ENCODE results near the gene RNF4. TPM values are rescaled to one million over a fixed set of nuclear protein-coding genes. Genes with fewer than 3 reads are reported as not detected.

Gene RNF4
- total RNA-seq, 1 donor from 2014 or later, result 56.3 TPM

DNA sequence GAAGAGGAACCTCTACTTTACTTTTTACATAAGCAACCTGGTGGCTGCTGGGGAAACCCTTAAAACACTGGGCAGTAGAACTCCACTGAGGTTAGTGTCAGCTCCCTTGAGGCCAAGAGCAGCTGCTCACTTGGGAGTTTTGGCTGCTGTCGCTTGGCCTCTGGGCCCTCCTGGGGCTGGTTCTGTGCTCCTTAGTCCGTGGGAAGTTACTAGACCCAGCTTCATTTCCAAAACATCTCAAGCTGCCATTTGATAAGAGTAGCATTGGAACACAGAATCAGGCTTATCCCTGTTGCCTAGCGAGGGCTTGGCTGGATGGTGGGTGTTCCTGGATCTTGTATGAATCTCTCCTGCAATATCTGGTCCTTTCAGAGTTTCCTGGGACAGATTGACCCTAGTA, 26.1 kb downstream of the RNF4 start:
- Mint-ChIP-seq H3K27ac (ENCODE audit: unreplicated experiment) (peak overlapping the region; percentile 72), H3K4me3 (ENCODE audit: unreplicated experiment) (no peak overlapping the region), H3K36me3 (ENCODE audit: low read depth) (peaks cover 29% of the 10 kb centered on the region), H3K4me1 (ENCODE audit: low read depth) (peaks cover 28% of the 10 kb centered on the region), H3K27me3 (ENCODE audit: low read depth) (no peaks in the 10 kb centered on the region), H3K9me3 (ENCODE audit: low read depth) (no peaks in the 10 kb centered on the region)
- TF ChIP-seq CTCF (IDR thresholded peaks at IDR 0.05), result no peak
- DNase-seq (ENCODE audit: low spot score), result no peak

DNA sequence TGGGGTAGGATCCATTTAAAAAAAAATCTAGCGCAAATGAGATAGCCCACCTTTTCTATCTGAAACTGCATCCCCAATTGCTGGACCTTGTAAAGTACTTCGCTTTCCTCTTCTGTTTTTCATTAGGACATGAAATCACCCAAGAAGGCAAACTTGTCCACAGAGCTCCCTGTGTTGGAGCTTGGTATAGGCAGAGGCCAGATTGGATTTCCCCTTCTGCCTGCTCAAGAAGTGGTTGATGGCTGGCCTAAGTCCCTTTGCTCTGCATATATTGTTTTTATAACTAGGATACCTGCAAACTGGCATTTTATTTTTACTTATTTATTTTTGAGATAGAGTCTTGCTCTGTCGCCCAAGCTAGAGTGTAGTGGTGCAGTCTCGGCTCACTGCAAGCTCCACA, 28.4 kb downstream of the RNF4 start:
- no peak for TF ChIP-seq CTCF (IDR thresholded peaks at IDR 0.05)
- Mint-ChIP-seq H3K4me3 (ENCODE audit: unreplicated experiment) (no peak overlapping the region), H3K9me3 (ENCODE audit: low read depth) (no peaks in the 10 kb centered on the region), H3K27me3 (ENCODE audit: low read depth) (no peaks in the 10 kb centered on the region), H3K36me3 (ENCODE audit: low read depth) (peaks cover 30% of the 10 kb centered on the region), H3K4me1 (ENCODE audit: low read depth) (peaks cover 19% of the 10 kb centered on the region), H3K27ac (ENCODE audit: unreplicated experiment) (no peak overlapping the region)
- no peak for DNase-seq (ENCODE audit: low spot score)

DNA sequence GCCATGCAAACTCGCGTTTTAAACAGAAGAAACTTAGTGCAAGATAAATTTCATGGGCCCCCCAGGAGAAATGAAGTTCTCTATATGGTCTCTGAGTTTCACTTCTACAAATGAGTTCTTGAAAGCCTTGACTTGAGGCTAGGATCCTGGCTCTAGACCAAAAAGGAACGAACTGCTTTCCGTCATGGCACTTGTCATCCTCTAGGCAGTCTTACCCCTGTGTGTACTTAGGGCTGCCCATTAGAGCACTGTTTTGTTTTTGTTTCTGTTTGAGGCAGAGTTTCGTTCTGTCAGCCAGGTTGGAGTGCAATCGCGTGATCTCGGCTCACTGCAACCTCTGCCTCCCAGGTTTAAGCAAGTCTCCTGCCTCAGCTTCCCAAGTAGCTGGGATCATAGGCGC, 29.0 kb downstream of the RNF4 start:
- peaks cover 26% of the 10 kb centered on the region for H3K36me3 Mint-ChIP-seq (ENCODE audit: low read depth)
- no peaks in the 10 kb centered on the region for H3K9me3 Mint-ChIP-seq (ENCODE audit: low read depth)
- H3K4me3 Mint-ChIP-seq (ENCODE audit: unreplicated experiment), result no peak overlapping the region
- peaks cover 17% of the 10 kb centered on the region for H3K4me1 Mint-ChIP-seq (ENCODE audit: low read depth)
- H3K27me3 Mint-ChIP-seq (ENCODE audit: low read depth), result no peaks in the 10 kb centered on the region
- no peak for TF ChIP-seq CTCF (IDR thresholded peaks at IDR 0.05)
- no peak overlapping the region for H3K27ac Mint-ChIP-seq (ENCODE audit: unreplicated experiment)
- no peak for DNase-seq (ENCODE audit: low spot score)

DNA sequence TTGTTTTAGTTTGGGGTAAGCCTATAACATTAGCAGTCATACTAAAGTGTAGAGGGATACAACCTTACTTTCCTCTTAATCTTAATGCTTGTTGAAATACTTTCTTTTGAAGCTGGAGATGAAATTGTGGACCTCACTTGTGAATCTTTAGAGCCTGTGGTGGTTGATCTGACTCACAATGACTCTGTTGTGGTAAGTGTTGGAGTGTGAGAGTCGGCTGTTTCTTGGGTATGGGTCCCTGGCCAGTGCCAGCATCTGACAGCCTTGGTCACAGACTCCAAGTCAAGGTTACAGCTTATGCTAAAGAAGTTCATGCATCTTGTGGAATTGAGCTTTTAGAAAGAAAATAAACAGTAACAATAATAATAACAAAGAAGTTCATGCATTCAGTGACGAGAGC, 31.6 kb downstream of the RNF4 start:
- TF ChIP-seq CTCF (IDR thresholded peaks at IDR 0.05), result no peak
- H3K27ac Mint-ChIP-seq (ENCODE audit: unreplicated experiment), result no peak overlapping the region
- H3K9me3 Mint-ChIP-seq (ENCODE audit: low read depth), result no peaks in the 10 kb centered on the region
- no peak for DNase-seq (ENCODE audit: low spot score)
- H3K4me3 Mint-ChIP-seq (ENCODE audit: unreplicated experiment), result no peak overlapping the region
- peaks cover 18% of the 10 kb centered on the region for H3K36me3 Mint-ChIP-seq (ENCODE audit: low read depth)
- H3K4me1 Mint-ChIP-seq (ENCODE audit: low read depth), result no peaks in the 10 kb centered on the region
- H3K27me3 Mint-ChIP-seq (ENCODE audit: low read depth), result no peaks in the 10 kb centered on the region

DNA sequence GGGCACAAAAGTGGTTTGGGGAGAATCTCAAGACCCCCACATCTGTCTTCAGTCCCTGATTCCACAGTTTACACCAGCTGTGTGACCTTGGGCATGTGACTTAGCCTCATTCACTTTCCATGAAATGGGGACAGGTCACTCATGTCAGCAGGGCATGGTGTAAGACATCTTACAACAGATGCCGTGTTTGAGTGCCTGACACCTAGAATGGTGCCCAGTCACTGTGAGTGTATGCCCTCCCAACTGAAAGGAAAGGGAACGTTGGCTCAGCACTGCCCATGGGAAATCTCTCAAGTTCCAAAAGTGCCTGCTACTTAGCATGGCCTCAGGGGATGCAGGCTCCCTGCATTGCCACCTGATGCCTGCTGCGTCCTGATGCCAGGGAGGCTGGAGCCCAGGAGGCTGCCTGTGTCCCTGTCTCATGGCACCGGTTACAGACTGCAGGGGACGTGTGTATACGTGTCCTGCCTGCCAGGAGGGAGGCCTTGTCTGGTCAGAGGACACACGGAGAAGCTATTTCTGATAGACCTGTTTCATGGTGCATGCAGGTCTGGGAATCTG, 32.2 kb downstream of the RNF4 start:
- no peaks in the 10 kb centered on the region for H3K4me1 Mint-ChIP-seq (ENCODE audit: low read depth)
- no peak overlapping the region for H3K27ac Mint-ChIP-seq (ENCODE audit: unreplicated experiment)
- DNase-seq (ENCODE audit: low spot score), result no peak
- no peaks in the 10 kb centered on the region for H3K9me3 Mint-ChIP-seq (ENCODE audit: low read depth)
- H3K4me3 Mint-ChIP-seq (ENCODE audit: unreplicated experiment), result no peak overlapping the region
- no peak for TF ChIP-seq CTCF (IDR thresholded peaks at IDR 0.05)
- peaks cover 18% of the 10 kb centered on the region for H3K36me3 Mint-ChIP-seq (ENCODE audit: low read depth)
- no peaks in the 10 kb centered on the region for H3K27me3 Mint-ChIP-seq (ENCODE audit: low read depth)
